PC-9 (cell line): ENCODE measurements around the gene CLCN5. TPM values are rescaled to one million over a fixed set of nuclear protein-coding genes. Genes with fewer than 3 reads are reported as not detected.
A peak's percentile ranks its signal among the peaks of the same experiment; 100 is the strongest.

Experiments used
- BruUV-seq: library from RNA; stranded (reverse); fragments of 400-500 nt; replicated peaks from 2 replicates; lab custom pipeline; 2021; lab: Mats Ljungman, UMichigan
- CTCF ChIA-PET: fragments of 300-600 bp; sonication (Branson Sonifier 250); formaldehyde crosslinking; loops from one replicate; lab custom pipeline; 2022; ENCODE audit warnings: antibody characterized with exemption; lab: Charles Lee
- POLR2A ChIA-PET: fragments of 300-600 bp; sonication (Branson Sonifier 250); formaldehyde crosslinking; loops from one replicate; lab custom pipeline; 2022; ENCODE audit warnings: antibody characterized with exemption; ENCODE audit not compliant: unreplicated experiment; lab: Charles Lee
- DNase-seq, 2 experiments: peaks; one replicate each; pipeline versions ENCODE4 v3.0.0 to v3.0.0-alpha.2; 2015 to 2022; ENCODE audit warnings: mixed read lengths in 1 of 2
- H2AFZ ChIP-seq: fragments of 200-600 bp; sonication (generic); 2 replicates; pipeline ENCODE4 v1.8.1; 2017; ENCODE audit warnings: antibody characterized with exemption
- H3F3A ChIP-seq: fragments of 200-600 bp; sonication (generic); 2 replicates; pipeline ENCODE4 v1.8.1; 2017; ENCODE audit warnings: antibody characterized with exemption, mild to moderate bottlenecking, low read depth; ENCODE audit not compliant: insufficient read depth
- H3K27ac ChIP-seq: fragments of 200-600 bp; sonication (generic); 2 replicates; pipeline ENCODE4 v1.6.1; 2016; ENCODE audit warnings: mixed run types
- H3K27me3 ChIP-seq: fragments of 200-600 bp; sonication (generic); 2 replicates; pipeline ENCODE4 v1.6.1; 2016; ENCODE audit warnings: low read depth, mixed run types; ENCODE audit not compliant: insufficient read depth
- H3K36me3 ChIP-seq: fragments of 200-600 bp; sonication (generic); 2 replicates; pipeline ENCODE4 v1.6.1; 2016; ENCODE audit warnings: low read depth, mixed run types
- H3K4me1 ChIP-seq: fragments of 200-600 bp; sonication (generic); replicated peaks from 2 replicates; pipeline ENCODE4 v1.6.1; 2016; ENCODE audit warnings: mixed run types; ENCODE audit not compliant: insufficient read depth
- H3K4me2 ChIP-seq: fragments of 200-600 bp; sonication (generic); 2 replicates; pipeline ENCODE4 v1.6.1; 2017; ENCODE audit warnings: mixed run types
- H3K4me3 ChIP-seq: fragments of 200-600 bp; sonication (generic); 2 replicates; pipeline ENCODE4 v1.6.1; 2016; ENCODE audit warnings: mixed run types
- H3K79me2 ChIP-seq: fragments of 200-600 bp; sonication (generic); 2 replicates; pipeline ENCODE4 v1.6.1; 2017; ENCODE audit warnings: low read depth, mixed run types
- H3K9me2 ChIP-seq: fragments of 200-600 bp; sonication (generic); 2 replicates; pipeline ENCODE4 v1.8.1; 2017; ENCODE audit warnings: mild to moderate bottlenecking; ENCODE audit not compliant: insufficient read depth
- H3K9me3 ChIP-seq: fragments of 200-600 bp; sonication (generic); 2 replicates; pipeline ENCODE4 v1.8.1; 2016; ENCODE audit warnings: low read depth; ENCODE audit not compliant: insufficient read depth
- H4K20me1 ChIP-seq: fragments of 200-600 bp; sonication (generic); 2 replicates; pipeline ENCODE4 v1.8.1; 2017; ENCODE audit not compliant: insufficient read depth
- CTCF ChIP-seq: fragments of 200-600 bp; sonication (generic); conservative IDR thresholded peaks from 2 replicates; pipeline ENCODE4 v1.6.1; 2017; ENCODE audit warnings: mixed run types, antibody characterized with exemption, mild to moderate bottlenecking, moderate library complexity
- EZH2 ChIP-seq: fragments of 200-600 bp; sonication (generic); IDR thresholded peaks from 2 replicates; pipeline ENCODE4 v1.8.0; 2017; ENCODE audit warnings: antibody characterized with exemption, low read depth
- intact Hi-C: fragments of 100-400 bp; cut with micrococcal nuclease; formaldehyde crosslinking; loops from one replicate; pipeline ENCODE4 v1.10.0; 2022; ENCODE audit not compliant: unreplicated experiment
- total RNA-seq: library from RNA; stranded (reverse); gene quantifications from 2 replicates; pipeline ENCODE4 v1.2.3, GENCODE V29; 2021

The CLCN5 gene
- total RNA-seq, 1 experiment from 2014 or later, result 0.94 TPM

- no peaks in the 10 kb centered on the region; the same call in 1 of the 2 replicates for H3F3A ChIP-seq
- DNase-seq, result no peak
- H3K79me2 ChIP-seq, result no peaks in the 10 kb centered on the region
- H2AFZ ChIP-seq, result no peak overlapping the region
- peaks cover 22% of the 10 kb centered on the region; the same call in 1 of the 2 replicates for H3K4me1 ChIP-seq
- H3K4me3 ChIP-seq, result no peak overlapping the region
- no peak overlapping the region for H3K4me2 ChIP-seq
- ChIA-PET POLR2A (no interaction called here), CTCF (no interaction called here)
- no peaks in the 10 kb centered on the region for H3K36me3 ChIP-seq
- no peaks in the 10 kb centered on the region for H4K20me1 ChIP-seq
- no TSS peak for BruUV-seq
- H3K9me2 ChIP-seq, result no peaks in the 10 kb centered on the region
- no peaks in the 10 kb centered on the region for H3K9me3 ChIP-seq
- H3K27me3 ChIP-seq, result no peaks in the 10 kb centered on the region
- intact Hi-C loops, result no loop called here
- TF ChIP-seq CTCF (no peak), EZH2 (no peak)
- no peak overlapping the region for H3K27ac ChIP-seq
Observed at GRCh38 chrX:49993661-49994060, 71.3 kb downstream of the CLCN5 start.

GRCh38 chrX:49995107-49995731, 72.8 kb downstream of the CLCN5 start:
- Histone ChIP-seq H3K4me3 (no peak overlapping the region; the same call in 1 of the 2 replicates), H3K9me3 (no peaks in the 10 kb centered on the region), H3K4me2 (peak overlapping the region; percentile 44), H3K36me3 (no peaks in the 10 kb centered on the region), H3K27ac (peak overlapping the region; percentile 37; the same call in 1 of the 2 replicates), H3K9me2 (no peaks in the 10 kb centered on the region), H3K4me1 (peaks cover 22% of the 10 kb centered on the region; the same call in 1 of the 2 replicates), H3K79me2 (no peaks in the 10 kb centered on the region), H3K27me3 (no peaks in the 10 kb centered on the region), H4K20me1 (no peaks in the 10 kb centered on the region), H2AFZ (no peak overlapping the region), H3F3A (no peaks in the 10 kb centered on the region; the same call in 1 of the 2 replicates)
- no TSS peak for BruUV-seq
- ChIA-PET CTCF (no interaction called here), POLR2A (no interaction called here)
- TF ChIP-seq EZH2, result no peak
- no peak for TF ChIP-seq CTCF
- intact Hi-C loops, result no loop called here
- peak; percentile 0 to 78 for DNase-seq

GRCh38 chrX:49995795-49996455, 73.5 kb downstream of the CLCN5 start:
- ChIA-PET CTCF (no interaction called here), POLR2A (no interaction called here)
- no TSS peak for BruUV-seq
- Histone ChIP-seq H3K4me2 (peak overlapping the region; percentile 44; the same call in 1 of the 2 replicates), H3K27ac (peak overlapping the region; percentile 37; the same call in 1 of the 2 replicates), H3K36me3 (no peaks in the 10 kb centered on the region), H3F3A (no peaks in the 10 kb centered on the region; the same call in 1 of the 2 replicates), H3K27me3 (no peaks in the 10 kb centered on the region), H3K79me2 (no peaks in the 10 kb centered on the region), H3K4me3 (no peak overlapping the region; the same call in 1 of the 2 replicates), H2AFZ (no peak overlapping the region), H3K4me1 (peaks cover 22% of the 10 kb centered on the region; the same call in 1 of the 2 replicates), H3K9me2 (no peaks in the 10 kb centered on the region), H3K9me3 (no peaks in the 10 kb centered on the region), H4K20me1 (no peaks in the 10 kb centered on the region)
- intact Hi-C loops, result no loop called here
- DNase-seq, result peak in 1 of 2 experiments; percentile 48
- TF ChIP-seq EZH2, result no peak
